K562 (cell line): ENCODE results near the gene KCNQ2. TPM values are rescaled to one million over a fixed set of nuclear protein-coding genes. Genes with fewer than 3 reads are reported as not detected.

ENCODE experiments used
- ATAC-seq: fragments of 200-7000 bp; cut with Tn5 transposase; 3 replicates; pipeline ENCODE4 v1.9.1; 2020; ENCODE audit warnings: moderate library complexity
- BruUV-seq: library from RNA; stranded (reverse); fragments of 400-500 nt; replicated peaks from 2 replicates; lab custom pipeline; 2021; lab: Mats Ljungman, UMichigan
- CTCF ChIA-PET: fragments of 300-600 bp; formaldehyde crosslinking; extraction: SDS; loops from one replicate; lab custom pipeline; 2021; ENCODE audit warnings: low intra/inter-chr PET ratio; lab: Yijun Ruan, JAX
- POLR2A ChIA-PET: fragments of 300-600, 350-650 bp; sonication (Branson Sonifier 250); formaldehyde crosslinking; extraction: SDS; loops from one replicate; lab custom pipeline; 2021; ENCODE audit warnings: antibody characterized with exemption, inconsistent platforms; lab: Yijun Ruan, JAX
- DNase-seq, 4 experiments: peaks; one replicate each; pipeline versions ENCODE4 v3.0.0 to v3.0.0-alpha.2; 2011 to 2018; ENCODE audit warnings: low spot score in 3 of 4, mixed read lengths in 3 of 4; ENCODE audit errors: extremely low read depth in 1 of 4
- FAIRE-seq: peaks from 2 replicates; lab custom pipeline; 2011; peaks lifted over from hg19 to GRCh38; lab: Jason Lieb, UNC
- H2AFZ ChIP-seq: 2 replicates; pipeline ENCODE4 v1.6.0; 2011; ENCODE audit warnings: low read depth, low read length, control low read depth, inconsistent platforms
- H3K27ac ChIP-seq: fragments of 200-600 bp; 3 replicates; pipeline ENCODE4 v1.8.0; 2011; ENCODE audit warnings: low read depth, mild to moderate bottlenecking, control low read depth, inconsistent platforms, low read length, moderate library complexity, mixed read lengths; ENCODE audit errors: extremely low read depth
- H3K27me3 ChIP-seq, 2 experiments: fragments of 300-600 bp in 1 of 2; 2 replicates in 1 of 2; 3 replicates in 1 of 2; pipeline versions ENCODE4 v1.6.0 to v1.8.0; 2011; ENCODE audit warnings: inconsistent platforms in 2 of 2, low read length in 2 of 2, mild to moderate bottlenecking in 1 of 2, mixed read lengths in 1 of 2, moderate library complexity in 1 of 2; ENCODE audit not compliant: control insufficient read depth in 2 of 2, insufficient read depth in 2 of 2
- H3K36me3 ChIP-seq: fragments of 300-600 bp; 3 replicates; pipeline ENCODE4 v1.8.0; 2011; ENCODE audit warnings: mild to moderate bottlenecking, low read length, inconsistent platforms; ENCODE audit not compliant: control insufficient read depth, insufficient read depth
- H3K4me1 ChIP-seq, 2 experiments: fragments of 200-600 bp in 1 of 2; replicated peaks in 1 of 2; 2 replicates in 1 of 2; 3 replicates in 1 of 2; pipeline versions ENCODE4 v1.5.1 to v1.8.0; 2011; ENCODE audit warnings: inconsistent platforms in 2 of 2, low read length in 2 of 2, mild to moderate bottlenecking in 1 of 2, mixed read lengths in 1 of 2, moderate library complexity in 1 of 2; ENCODE audit not compliant: control insufficient read depth in 2 of 2, insufficient read depth in 2 of 2
- H3K4me2 ChIP-seq: 2 replicates; pipeline ENCODE4 v1.6.1; 2011; ENCODE audit warnings: low read length, control low read depth, inconsistent platforms, mixed read lengths; ENCODE audit not compliant: insufficient read depth
- H3K4me3 ChIP-seq: fragments of 200-600 bp; sonication (generic), shearing (Covaris generic); 2 replicates; pipeline ENCODE4 v1.5.1; 2016; ENCODE audit warnings: control low read depth, inconsistent platforms
- H3K79me2 ChIP-seq: fragments of 200-600 bp; 3 replicates; pipeline ENCODE4 v1.8.0; 2011; ENCODE audit warnings: low read length, inconsistent platforms; ENCODE audit not compliant: control insufficient read depth, insufficient read depth
- H3K9ac ChIP-seq, 2 experiments: 2 replicates each; pipeline versions ENCODE4 v1.6.0 to v1.6.1; 2011; ENCODE audit warnings: low read depth in 2 of 2, low read length in 2 of 2, control low read depth in 1 of 2, inconsistent platforms in 1 of 2, mild to moderate bottlenecking in 1 of 2, mixed read lengths in 1 of 2; ENCODE audit not compliant: insufficient read depth in 1 of 2
- H3K9me1 ChIP-seq: one replicate; pipeline ENCODE4 v1.6.0; 2011; ENCODE audit warnings: inconsistent platforms, mild to moderate bottlenecking, low read length, moderate library complexity; ENCODE audit not compliant: control insufficient read depth, insufficient read depth
- H3K9me3 ChIP-seq: replicated peaks from 2 replicates; pipeline ENCODE4 v1.5.1; 2011; ENCODE audit warnings: low read depth, low read length, inconsistent platforms; ENCODE audit not compliant: control insufficient read depth, insufficient read depth
- H4K20me1 ChIP-seq: replicated peaks from 2 replicates; pipeline ENCODE4 v1.6.1; 2011; ENCODE audit warnings: low read length, inconsistent platforms, mixed read lengths; ENCODE audit not compliant: control insufficient read depth, insufficient read depth
- DDX20 ChIP-seq: fragments of 450-650 bp; IDR thresholded peaks from 2 replicates; pipeline ENCODE4 v1.6.1; 2016; ENCODE audit warnings: missing genetic modification characterization, low read depth, mild to moderate bottlenecking, missing compliant biosample characterization, moderate library complexity
- EZH2 ChIP-seq: IDR thresholded peaks from 2 replicates; pipeline ENCODE4 v1.6.1; 2012; ENCODE audit warnings: low read depth, mild to moderate bottlenecking, inconsistent platforms, low read length, borderline replicate concordance
- HMGN3 ChIP-seq: IDR thresholded peaks from 2 replicates; pipeline ENCODE4 v1.6.1; 2011; ENCODE audit warnings: borderline replicate concordance, low read depth, mild to moderate bottlenecking, mixed read lengths, low read length; ENCODE audit not compliant: insufficient read length; ENCODE audit errors: extremely low read depth
- MBD2 ChIP-seq: sonication (generic); IDR thresholded peaks from 2 replicates; pipeline ENCODE4 v1.6.1; 2016; ENCODE audit warnings: low read depth, borderline replicate concordance
- MCM7 ChIP-seq, 2 experiments: fragments of 450-650 bp; IDR thresholded peaks; 2 replicates each; pipeline ENCODE4 v1.6.1; 2016 to 2018
- MTA1 ChIP-seq: fragments of 450-650 bp; IDR thresholded peaks from 2 replicates; pipeline ENCODE4 v1.6.1; 2017; ENCODE audit warnings: borderline replicate concordance
- MXI1 ChIP-seq: IDR thresholded peaks from 2 replicates; pipeline ENCODE4 v1.6.1; 2011; ENCODE audit warnings: low read depth, mild to moderate bottlenecking, improper control_type of control experiment, low read length
- MYC ChIP-seq, 2 experiments: fragments of 250-450 bp in 1 of 2; sonication (Bioruptor Pico) in 1 of 2; IDR thresholded peaks; 2 replicates each; pipeline versions ENCODE4 v1.5.1 to v1.6.1; 2012 to 2021; ENCODE audit warnings: low read depth in 2 of 2, borderline replicate concordance in 1 of 2, improper control_type of control experiment in 1 of 2, low read length in 1 of 2, mild to moderate bottlenecking in 1 of 2, moderate library complexity in 1 of 2
- POLR2AphosphoS5 ChIP-seq: IDR thresholded peaks from 2 replicates; pipeline ENCODE4 v1.6.1; 2011; ENCODE audit warnings: mild to moderate bottlenecking, low read depth, low read length, moderate library complexity; ENCODE audit not compliant: control insufficient read depth, insufficient read depth
- POU5F1 ChIP-seq: fragments of 150-350 bp; IDR thresholded peaks from 2 replicates; pipeline ENCODE4 v1.6.1; 2014; ENCODE audit warnings: borderline replicate concordance, low read length, low read depth, mild to moderate bottlenecking; ENCODE audit not compliant: partially characterized antibody
- PYGO2 ChIP-seq: fragments of 450-650 bp; IDR thresholded peaks from 2 replicates; pipeline ENCODE4 v1.6.1; 2016; ENCODE audit warnings: mild to moderate bottlenecking, missing genetic modification characterization, moderate library complexity, missing compliant biosample characterization
- RBM39 ChIP-seq: fragments of 200-400 bp; formaldehyde crosslinking; optimal IDR thresholded peaks from 2 replicates; pipeline ENCODE3; 2018; ENCODE audit warnings: low read depth, low read length
- SMAD2 ChIP-seq: fragments of 150-350 bp; IDR thresholded peaks from 2 replicates; pipeline ENCODE4 v1.6.1; 2014; ENCODE audit warnings: low read depth, mild to moderate bottlenecking, low read length
- SRSF9 ChIP-seq: fragments of 200-400 bp; formaldehyde crosslinking; IDR thresholded peaks from 2 replicates; pipeline ENCODE4 v1.6.1; 2017; ENCODE audit warnings: low read depth, low read length, borderline replicate concordance
- TBP ChIP-seq: optimal IDR thresholded peaks from 2 replicates; pipeline ENCODE3; 2011; ENCODE audit warnings: low read depth, low read length, improper control_type of control experiment
- ZBTB7A ChIP-seq: IDR thresholded peaks from 2 replicates; pipeline ENCODE4 v1.6.1; 2011; ENCODE audit warnings: low read depth, mild to moderate bottlenecking, low read length, moderate library complexity, borderline replicate concordance; ENCODE audit not compliant: control insufficient read depth
- ZKSCAN1 ChIP-seq: fragments of 150-350 bp; IDR thresholded peaks from 2 replicates; pipeline ENCODE4 v1.6.1; 2016; ENCODE audit warnings: low read depth, low read length
- ZNF3 ChIP-seq: fragments of 250-450 bp; sonication (Bioruptor Pico); IDR thresholded peaks from 2 replicates; pipeline ENCODE4 v1.5.0; 2021; ENCODE audit warnings: mild to moderate bottlenecking, moderate library complexity
- ZNF764 ChIP-seq: fragments of 250-450 bp; sonication (Bioruptor Pico); IDR thresholded peaks from 2 replicates; pipeline ENCODE4 v1.4.0; 2020; ENCODE audit warnings: low read depth, mild to moderate bottlenecking, moderate library complexity
- WGBS: fragments of 100-300 bp; shearing (Covaris generic); methylation state at CpG from one replicate; pipeline ENCODE4 v1.1.6; 2016; ENCODE audit warnings: low coverage, mixed read lengths; ENCODE audit not compliant: insufficient coverage; ENCODE audit errors: missing lambda C conversion rate; 5-methylcytosine and 5-hydroxymethylcytosine counted together
- in situ Hi-C: fragments of 300-500 bp; cut with MboI; formaldehyde crosslinking; loops from 4 replicates; pipeline ENCODE4 v1.15.0; 2018; ENCODE audit warnings: inconsistent platforms, mixed read lengths
- intact Hi-C: fragments of 100-400 bp; cut with micrococcal nuclease; formaldehyde crosslinking; loops from 2 replicates; pipeline ENCODE4 v1.14.2; 2022
- polyA plus RNA-seq, 8 experiments: library from polyadenylated mRNA; depleted of rRNA in 4 of 8; stranded (reverse) in 5 of 8; unstranded in 3 of 8; fragments of >200 nt; fragmentation: Nextera tagmentation in 2 of 8; fragmentation: Illumina TruSeq in 1 of 8; extraction: Ambion mirVana in 2 of 8; extraction: Trizol in 1 of 8; gene quantifications; 2 replicates each; pipeline versions ENCODE4 v1.2.1 to v1.2.3, GENCODE V29; 2011 to 2014; ENCODE audit warnings: inconsistent platforms in 1 of 8, missing spikeins in 1 of 8
- total RNA-seq, 7 experiments: library from RNA; depleted of rRNA in 6 of 7; stranded (reverse); fragments of >200 nt in 6 of 7; fragmentation: Illumina TruSeq in 2 of 7; extraction: Trizol in 2 of 7; gene quantifications; 2 replicates each; pipeline versions ENCODE4 v1.2.1 to v1.2.3, GENCODE V29; 2011 to 2021; ENCODE audit warnings: low replicate concordance in 1 of 7
- TF ChIP-seq, protein P1 (sequence below): fragments of 450-650 bp; IDR thresholded peaks from 2 replicates; pipeline ENCODE4 v1.7.0; 2016; ENCODE audit warnings: borderline replicate concordance

The KCNQ2 gene
- total and polyA plus RNA-seq, 9 of the 15 experiments (the other 6 are each of a cell fraction or from before 2014, with no cell fraction given): 0.13 to 0.16 TPM; not detected in 7

- FAIRE-seq: peak; percentile 35
- TF ChIP-seq RBM39: no peak
- no peak for TF ChIP-seq MCM7 (IDR thresholded peaks at IDR 0.05)
- TF ChIP-seq HMGN3: peak; percentile 64
- peak; percentile 87 for TF ChIP-seq MYC (IDR thresholded peaks at IDR 0.05; ENCODE audit: low read depth, low read length)
- peak; percentile 68; the same call in 1 of the 2 replicates for TF ChIP-seq MYC (CRISPR knock-in tag; IDR thresholded peaks at IDR 0.05; ENCODE audit: borderline replicate concordance, low read depth)
- TF ChIP-seq EZH2: no peak
- no peak for TF ChIP-seq POU5F1
- TF ChIP-seq DDX20 (tag): no peak
- no peak for TF ChIP-seq SRSF9
- TF ChIP-seq ZBTB7A: peak; percentile 69; the same call in 1 of the 2 replicates
- peak; percentile 72; the same call in 1 of the 2 replicates for TF ChIP-seq MXI1
- TF ChIP-seq ZNF3 (CRISPR knock-in tag): no peak
- TF ChIP-seq POLR2AphosphoS5: peak; percentile 44; the same call in 1 of the 2 replicates
- TF ChIP-seq SMAD2: no peak
- TF ChIP-seq ZKSCAN1: no peak
- TF ChIP-seq ZNF764: no peak
- TF ChIP-seq TBP: no peak
- TF ChIP-seq, protein P1, sequence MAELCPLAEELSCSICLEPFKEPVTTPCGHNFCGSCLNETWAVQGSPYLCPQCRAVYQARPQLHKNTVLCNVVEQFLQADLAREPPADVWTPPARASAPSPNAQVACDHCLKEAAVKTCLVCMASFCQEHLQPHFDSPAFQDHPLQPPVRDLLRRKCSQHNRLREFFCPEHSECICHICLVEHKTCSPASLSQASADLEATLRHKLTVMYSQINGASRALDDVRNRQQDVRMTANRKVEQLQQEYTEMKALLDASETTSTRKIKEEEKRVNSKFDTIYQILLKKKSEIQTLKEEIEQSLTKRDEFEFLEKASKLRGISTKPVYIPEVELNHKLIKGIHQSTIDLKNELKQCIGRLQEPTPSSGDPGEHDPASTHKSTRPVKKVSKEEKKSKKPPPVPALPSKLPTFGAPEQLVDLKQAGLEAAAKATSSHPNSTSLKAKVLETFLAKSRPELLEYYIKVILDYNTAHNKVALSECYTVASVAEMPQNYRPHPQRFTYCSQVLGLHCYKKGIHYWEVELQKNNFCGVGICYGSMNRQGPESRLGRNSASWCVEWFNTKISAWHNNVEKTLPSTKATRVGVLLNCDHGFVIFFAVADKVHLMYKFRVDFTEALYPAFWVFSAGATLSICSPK: no peak
- no peak for TF ChIP-seq MBD2
- no peak for TF ChIP-seq MTA1
- TF ChIP-seq PYGO2: no peak
Measured at GRCh38 chr20:63520934-63521601, 48.6 kb upstream of the KCNQ2 start.

More at GRCh38 chr20:63520934-63521601, 48.6 kb upstream of the KCNQ2 start:
- Histone ChIP-seq H3K27me3 (peaks cover 21 to 30% of the 10 kb centered on the region in 2 experiments), H3K27ac (peak overlapping the region; percentile 96), H2AFZ (no peak overlapping the region), H3K4me2 (peak overlapping the region; percentile 89), H3K4me3 (peak overlapping the region; percentile 85), H3K9me1 (no peaks in the 10 kb centered on the region), H3K4me1 (peaks cover 10 to 57% of the 10 kb centered on the region in 2 experiments), H4K20me1 (no peaks in the 10 kb centered on the region), H3K9me3 (peaks cover 7% of the 10 kb centered on the region), H3K79me2 (peaks cover 14% of the 10 kb centered on the region), H3K9ac (peak overlapping the region; percentile 79 to 98), H3K36me3 (peaks cover 23% of the 10 kb centered on the region; the same call in 2 of the 3 replicates)
- DNase-seq (peak; percentile 83 to 91 (median 89)), ATAC-seq (peak; percentile 84)
- TSS peak; percentile 77 for BruUV-seq
- ChIA-PET POLR2A (interaction anchor here (0.6 to 1.7 kb wide), 25 partner anchors 9 to 1822 kb away, joined by 3 to 19 read pairs (median 4); partner anchors contain the start of genes DNAJC5, SRMS and TCEA2), CTCF (no interaction called here)
- in situ Hi-C loops (no loop called here), intact Hi-C loops (no loop called here)
- WGBS: 3% methylated on average over 31 of the region's 68 CpGs
